GM18873 (cell line): Measurements from ENCODE around the gene TOLLIP.

ENCODE experiments used
- ATAC-seq: cut with Tn5 transposase; IDR thresholded peaks from one replicate; pipeline ENCODE4 v1.9.1; 2021; ENCODE audit warnings: mild to moderate bottlenecking, moderate library complexity, moderate number of reproducible peaks; ENCODE audit not compliant: unreplicated experiment, low FRiP score

The TOLLIP gene

DNA sequence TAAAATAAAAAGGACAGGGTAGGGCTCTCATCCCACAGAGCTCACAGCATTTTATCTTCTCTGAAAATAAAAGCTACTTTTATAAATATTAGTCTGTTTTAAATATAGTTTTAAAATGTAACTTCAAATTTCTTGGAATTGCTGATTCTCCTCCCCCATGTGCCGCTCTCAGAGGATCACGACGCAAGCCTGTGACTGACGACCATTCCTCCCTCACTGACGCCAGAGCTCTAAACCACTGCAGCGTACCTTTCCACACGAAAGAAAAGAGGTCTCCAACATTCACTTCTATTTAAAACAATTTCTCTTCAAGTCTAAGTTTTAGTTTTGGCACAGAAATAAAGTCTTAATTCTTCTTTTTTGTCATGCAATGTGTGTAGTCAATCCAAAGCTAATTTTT is 9.3 kb downstream of the TOLLIP start:
- no peak for ATAC-seq

- no peak for ATAC-seq
Measured at GRCh38 chr11:1299621-1300020, 9.8 kb downstream of the TOLLIP start.

DNA sequence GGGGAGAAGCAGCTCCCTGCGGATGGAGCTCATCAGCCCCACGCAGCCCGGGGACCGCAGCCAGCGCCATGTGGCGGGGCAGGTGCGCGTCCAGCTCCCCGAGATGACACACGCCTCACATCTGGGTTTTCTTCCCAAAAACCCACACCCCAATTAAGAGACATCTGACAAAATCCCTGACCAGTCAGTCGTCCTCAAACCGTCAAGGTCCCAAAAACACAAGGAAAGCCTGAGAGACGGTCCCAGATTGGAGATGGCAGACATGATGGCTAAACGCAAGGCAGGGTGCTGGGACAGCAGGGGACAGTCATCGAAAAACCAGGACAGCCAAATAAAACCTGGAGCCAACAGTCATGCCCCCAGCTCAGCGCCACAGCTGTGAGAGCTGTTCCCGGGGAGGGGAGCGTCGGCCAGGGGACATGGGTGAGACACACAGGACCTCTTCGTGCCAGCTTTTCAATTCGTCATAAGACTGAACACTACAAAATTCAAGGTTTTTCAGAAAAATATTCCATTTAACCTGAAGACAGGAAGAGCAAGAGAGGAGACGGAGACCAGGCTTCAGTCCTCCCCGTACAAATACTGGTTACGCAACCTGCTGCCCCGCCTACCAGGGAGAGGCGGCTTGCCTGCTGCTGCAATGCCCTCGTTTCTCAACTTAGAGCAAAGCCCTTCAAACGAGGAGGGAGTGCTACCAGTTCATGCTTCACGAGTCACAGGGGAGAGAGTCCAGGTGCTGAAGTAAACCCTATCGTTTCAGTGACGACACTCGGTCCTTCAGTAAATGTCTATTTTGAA is 10.5 kb downstream of the TOLLIP start:
- no peak for ATAC-seq

DNA sequence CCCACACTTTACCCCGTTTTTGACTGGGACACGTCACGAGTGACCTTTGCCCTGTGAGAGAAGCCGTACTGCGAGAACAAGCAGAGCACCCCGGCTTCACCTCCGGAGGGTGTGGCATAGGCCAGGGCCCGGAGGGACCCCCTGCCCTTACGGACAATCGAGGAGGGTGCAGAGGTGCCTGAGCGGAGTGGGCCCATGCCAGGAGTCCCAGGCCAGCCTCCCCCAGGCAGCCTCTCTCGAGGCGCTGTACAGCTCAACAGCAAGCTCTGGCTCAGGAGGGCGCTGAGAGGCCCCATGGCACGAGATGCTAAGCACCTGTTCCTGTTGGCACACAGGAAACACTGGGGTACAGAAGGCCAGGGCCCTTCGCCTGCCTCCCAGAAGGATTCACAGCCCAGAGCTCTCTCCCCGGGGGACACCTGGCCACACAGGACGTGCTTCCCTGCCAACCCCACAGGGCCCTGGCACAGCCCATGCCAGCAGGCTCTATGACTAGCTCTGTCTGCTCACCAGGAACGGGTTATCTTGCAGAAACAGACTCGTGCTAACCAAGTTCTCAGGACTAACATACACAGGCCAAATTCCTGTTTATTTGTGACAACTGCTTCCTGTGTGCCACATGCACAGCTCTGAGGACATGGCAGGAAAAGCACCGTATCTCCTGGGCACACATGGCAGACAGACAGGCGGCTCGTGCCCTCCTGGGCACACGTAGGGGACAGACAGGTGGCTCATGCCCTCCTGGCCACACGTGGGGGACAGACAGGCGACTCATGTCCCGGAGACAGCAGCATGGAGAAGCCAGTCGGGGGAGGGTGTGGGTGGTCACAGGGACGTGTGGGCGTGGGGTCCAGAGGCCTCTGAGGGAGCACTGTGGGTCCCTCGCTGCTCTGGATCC is 11.6 kb downstream of the TOLLIP start:
- ATAC-seq, result no peak

GRCh38 chr11:1297011-1297575 is 12.3 kb downstream of the TOLLIP start:
- no peak for ATAC-seq

GRCh38 chr11:1296287-1296686 is 13.1 kb downstream of the TOLLIP start:
- no peak for ATAC-seq

DNA sequence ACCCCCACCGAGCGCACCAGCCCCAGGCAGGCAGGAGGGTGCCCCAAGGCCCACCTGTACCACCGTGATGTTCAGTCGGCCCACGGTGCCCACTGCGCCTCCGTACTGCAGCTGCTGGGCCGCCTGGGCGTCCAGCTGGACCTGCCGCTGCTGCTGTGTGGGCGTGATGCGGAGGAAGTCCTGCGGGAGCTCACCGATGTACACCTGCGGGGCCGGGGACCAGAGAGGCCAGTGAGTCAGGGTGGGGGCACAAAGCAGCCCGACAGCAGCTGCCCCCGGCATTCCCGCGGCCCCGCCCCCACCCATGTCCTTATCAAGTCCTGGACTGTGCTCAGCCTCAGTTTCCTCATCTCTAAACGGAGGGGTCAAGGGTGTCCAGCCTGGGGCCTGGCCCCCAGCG is 13.8 kb downstream of the TOLLIP start:
- ATAC-seq, result no peak

DNA sequence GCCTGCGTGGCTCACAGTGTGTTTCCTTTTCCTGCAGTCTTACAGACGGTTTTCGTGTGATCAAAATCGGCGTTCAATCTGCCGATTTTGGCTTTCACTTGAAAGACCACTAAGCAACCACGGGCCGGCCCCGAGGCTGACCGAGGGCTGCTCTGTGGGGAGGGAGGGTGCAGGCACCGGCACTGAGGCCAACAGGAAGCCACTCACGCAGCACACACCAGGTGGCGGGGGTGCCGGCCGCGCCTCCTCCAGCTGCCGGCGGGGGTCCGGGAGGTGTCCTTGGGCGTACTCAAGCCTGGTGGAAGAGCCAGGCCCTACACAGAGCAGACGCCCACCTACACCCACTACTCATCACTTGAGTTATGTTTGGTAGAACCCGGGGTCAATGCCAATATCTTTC is 14.3 kb downstream of the TOLLIP start:
- no peak for ATAC-seq

DNA sequence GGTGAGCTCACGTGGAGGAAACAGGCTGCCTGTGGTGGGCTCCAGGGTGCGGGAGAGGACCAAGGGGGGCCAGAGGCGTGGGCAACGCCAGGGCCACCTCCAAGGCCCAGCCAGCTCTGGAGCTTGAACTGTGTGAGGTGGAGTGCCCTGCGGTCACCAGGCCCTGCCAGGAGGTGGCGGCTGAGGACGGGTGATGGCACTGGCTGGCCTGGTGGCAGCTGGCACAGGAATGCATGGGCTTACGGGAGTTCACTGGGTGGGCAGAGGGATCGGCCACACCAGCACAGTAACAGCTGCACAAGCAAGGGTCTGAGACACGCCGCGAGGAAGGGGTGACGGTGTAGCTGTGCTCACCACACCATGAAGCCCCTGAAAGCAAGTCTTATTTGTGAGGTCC is 15.8 kb downstream of the TOLLIP start:
- no peak for ATAC-seq

GRCh38 chr11:1292644-1293618 is 16.5 kb downstream of the TOLLIP start:
- ATAC-seq, result no peak

DNA sequence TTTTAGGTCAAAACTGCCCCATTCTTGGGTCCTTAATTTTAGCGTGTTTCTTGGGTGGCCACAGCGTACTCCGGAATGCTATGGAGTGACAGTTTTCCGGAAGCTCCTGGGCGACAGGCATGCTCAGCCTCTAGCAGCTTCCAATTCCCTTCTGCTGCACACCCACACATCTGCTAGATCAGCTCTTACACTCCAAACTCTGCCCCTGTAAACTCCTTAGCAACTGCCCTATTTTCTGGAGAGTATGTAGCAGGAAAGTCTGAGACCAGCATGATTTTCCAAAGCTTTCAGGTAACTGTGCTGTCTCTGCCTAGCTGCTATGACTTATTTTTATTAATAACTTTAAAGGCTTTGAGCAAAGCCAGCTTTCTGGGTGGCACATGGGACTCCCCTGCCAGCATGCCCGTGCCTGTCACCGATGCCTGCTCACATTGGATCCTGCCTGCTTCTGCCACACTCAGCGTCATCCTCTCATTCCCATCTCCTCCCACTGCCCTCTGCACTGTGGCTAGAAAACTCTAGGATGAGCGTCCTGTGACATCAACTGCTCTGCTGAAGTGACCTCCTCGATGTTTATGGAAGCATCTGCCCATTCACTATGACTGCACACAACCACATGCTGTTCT is 17.3 kb downstream of the TOLLIP start:
- ATAC-seq, result no peak

DNA sequence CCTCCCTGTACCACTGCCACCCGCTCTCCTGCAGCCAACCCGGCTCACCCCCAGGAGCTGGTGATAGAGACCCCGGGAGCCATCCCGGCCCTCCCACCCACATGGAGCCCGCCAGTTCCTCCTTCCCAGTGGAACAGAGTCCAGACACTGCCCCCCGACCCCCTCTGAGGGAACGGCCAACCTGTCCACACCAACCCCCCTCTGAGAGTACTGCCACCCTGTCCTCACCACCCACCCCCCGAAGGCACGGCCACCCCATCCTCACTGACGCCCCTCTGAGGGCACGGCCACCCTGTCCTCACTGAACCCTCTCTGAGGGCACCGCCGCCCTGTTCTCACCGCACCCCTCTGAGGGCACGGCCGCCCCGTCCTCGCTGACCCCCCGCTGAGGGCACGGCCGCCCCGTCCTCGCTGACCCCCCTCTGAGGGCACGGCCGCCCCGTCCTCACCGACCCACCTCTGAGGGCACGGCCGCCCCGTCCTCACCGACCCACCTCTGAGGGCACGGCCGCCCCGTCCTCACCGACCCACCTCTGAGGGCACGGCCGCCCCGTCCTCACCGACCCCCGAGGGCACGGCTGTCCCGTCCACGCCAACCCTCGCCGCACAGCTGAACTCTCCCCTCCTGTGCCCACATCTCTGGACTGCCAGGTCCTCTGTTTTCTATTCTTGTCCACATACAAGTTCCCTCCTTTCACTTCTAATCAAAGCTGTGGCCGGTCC is 18.0 kb downstream of the TOLLIP start:
- no peak for ATAC-seq

GRCh38 chr11:1290052-1291040 is 19.1 kb downstream of the TOLLIP start:
- no peak for ATAC-seq

GRCh38 chr11:1289211-1289935 is 20.1 kb downstream of the TOLLIP start:
- ATAC-seq, result no peak

- ATAC-seq, result no peak
Measured at GRCh38 chr11:1288426-1289151, 20.8 kb downstream of the TOLLIP start.

GRCh38 chr11:1287928-1288327 is 21.5 kb downstream of the TOLLIP start:
- no peak for ATAC-seq

DNA sequence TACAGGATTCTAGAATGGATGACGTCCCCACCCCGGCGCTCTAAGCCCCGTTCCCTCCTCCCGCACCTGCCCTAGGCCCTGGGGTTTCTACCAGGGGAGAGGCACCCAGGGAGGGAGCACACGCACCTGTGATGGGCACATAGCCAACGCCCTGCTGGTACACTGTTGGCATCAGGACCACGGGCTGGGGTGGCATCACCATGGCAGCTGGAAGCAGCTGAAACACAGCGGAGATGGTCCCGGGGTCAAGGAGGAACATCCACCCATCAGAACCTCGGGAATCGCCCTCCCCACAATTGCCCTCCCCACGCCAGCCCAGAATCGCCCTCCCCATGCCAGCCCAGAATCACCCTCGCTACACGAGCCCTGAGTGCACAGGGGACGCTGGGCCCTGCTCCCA is 23.6 kb downstream of the TOLLIP start:
- ATAC-seq, result no peak
